Lower leg skin (tissue), 3 donors: ENCODE measurements around the gene COQ2.

ENCODE experiments used
- CTCF ChIP-seq, 3 donors: fragments of 450-650 bp; IDR thresholded peaks; one replicate each; pipeline ENCODE4 v1.5.1; 2016; ENCODE audit warnings: antibody characterized with exemption in 3 of 3, mild to moderate bottlenecking in 3 of 3, moderate library complexity in 2 of 3
- POLR2A ChIP-seq, 2 donors: fragments of 450-650 bp; IDR thresholded peaks; one replicate each; pipeline ENCODE4 v1.6.1; 2016 to 2017; ENCODE audit warnings: antibody characterized with exemption in 2 of 2, mild to moderate bottlenecking in 1 of 2, moderate library complexity in 1 of 2

GRCh38 chr4:83263106-83263505 lies 21.5 kb downstream of the COQ2 start:
- no peak for TF ChIP-seq CTCF (IDR thresholded peaks at IDR 0.05)
- TF ChIP-seq POLR2A (IDR thresholded peaks at IDR 0.05): no peak
